ENCODE results near the gene MPG.

- no peak for TF ChIP-seq TAF1 (conservative IDR thresholded peaks at IDR 0.05)
- no peak for TF ChIP-seq GABPA (IDR thresholded peaks at IDR 0.05 in 1 of 2, conservative IDR thresholded peaks at IDR 0.05 in 1 of 2)
- TF ChIP-seq CTCF (IDR thresholded peaks at IDR 0.05; ENCODE audit: low read depth, low read length, missing input control), result no peak
- no peak for TF ChIP-seq MAX (IDR thresholded peaks at IDR 0.05)
- TF ChIP-seq REST (IDR thresholded peaks at IDR 0.05), result no peak
- no peak for TF ChIP-seq YY1 (IDR thresholded peaks at IDR 0.05)
- TF ChIP-seq RXRA (IDR thresholded peaks at IDR 0.05), result no peak
- TF ChIP-seq RAD21 (IDR thresholded peaks at IDR 0.05), result no peak
- no peak for TF ChIP-seq FOXA1 (IDR thresholded peaks at IDR 0.05)
- TF ChIP-seq HNF4G (IDR thresholded peaks at IDR 0.05), result no peak
- no peak for TF ChIP-seq ATF3 (IDR thresholded peaks at IDR 0.05)
Measured at GRCh38 chr16:60929-61878, 16.8 kb upstream of the MPG start.

All from liver (tissue), 3 donors.